ENCODE measurements around the gene TLX2.

TLX2 gene

DNA sequence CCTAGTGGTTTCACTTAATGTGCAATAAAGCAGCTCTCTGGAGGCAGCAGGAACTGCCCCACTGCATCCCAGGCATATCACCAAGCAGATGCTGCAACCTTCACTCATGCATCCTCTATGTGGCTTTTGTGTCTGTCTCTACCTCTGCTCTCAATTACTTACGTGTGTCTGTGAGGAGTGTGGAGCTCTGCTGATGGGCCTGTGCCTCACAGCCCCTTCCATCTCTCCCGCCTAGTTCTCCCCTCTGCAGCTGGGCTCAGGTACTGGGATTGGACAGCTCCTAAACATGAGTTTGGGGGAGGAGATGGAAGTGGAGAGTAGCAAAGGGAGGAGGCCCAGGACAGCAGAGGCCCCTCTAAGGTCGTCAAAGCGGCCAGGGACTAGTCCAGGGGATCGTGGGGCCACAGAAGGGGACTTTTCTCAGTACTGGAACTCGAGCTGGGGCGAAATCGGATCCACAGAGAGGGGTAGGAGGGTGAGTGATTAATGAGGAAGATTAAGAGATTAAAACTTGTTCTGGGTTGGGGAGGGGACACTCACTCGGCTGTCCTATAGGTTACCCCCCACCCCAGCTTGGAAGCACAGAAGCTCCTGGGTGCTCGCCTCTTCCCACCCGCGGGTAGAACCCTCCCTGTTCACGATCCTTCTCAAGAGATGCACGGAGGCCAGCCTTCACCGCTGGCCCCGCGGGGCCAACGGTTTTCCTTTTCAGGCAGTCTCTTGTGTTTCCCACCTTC is 12.7 kb upstream of the TLX2 start:
- no peak for DNase-seq (ENCODE audit: insufficient read length, low spot score)
- no peak for TF ChIP-seq POLR2A (IDR thresholded peaks at IDR 0.05; ENCODE audit: low read depth, low read length)
- no peak for FAIRE-seq

DNA sequence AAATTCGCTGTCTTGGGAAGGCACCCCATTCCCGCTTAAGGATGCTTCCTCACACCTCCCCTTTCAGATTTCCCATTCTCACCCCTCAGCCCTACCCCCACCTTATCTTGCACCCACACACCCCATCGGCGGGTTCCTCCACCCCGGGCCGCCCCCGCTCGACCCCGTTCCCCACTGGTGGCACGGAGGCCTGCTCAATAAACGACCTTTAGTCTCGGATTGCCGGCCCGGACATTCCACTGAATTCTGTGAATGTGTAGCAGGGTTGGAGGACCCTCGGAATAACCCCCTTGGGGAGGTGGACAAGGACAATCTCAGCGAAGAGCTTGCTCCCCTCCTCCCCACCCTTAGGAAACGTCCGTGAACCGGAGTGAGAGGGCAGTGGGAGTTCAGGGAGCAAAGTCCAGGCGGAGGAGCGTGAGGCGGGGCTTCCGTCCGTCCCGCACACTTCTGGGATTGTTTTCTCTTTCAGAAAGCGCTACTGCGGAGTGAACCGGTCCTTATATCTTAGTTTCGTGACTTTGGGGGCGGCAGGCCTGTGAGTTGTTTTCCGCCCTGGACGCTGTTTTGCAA is 12.0 kb upstream of the TLX2 start:
- no peak for FAIRE-seq
- DNase-seq (ENCODE audit: insufficient read length, low spot score): no peak
- no peak for TF ChIP-seq POLR2A (IDR thresholded peaks at IDR 0.05; ENCODE audit: low read depth, low read length)

DNA sequence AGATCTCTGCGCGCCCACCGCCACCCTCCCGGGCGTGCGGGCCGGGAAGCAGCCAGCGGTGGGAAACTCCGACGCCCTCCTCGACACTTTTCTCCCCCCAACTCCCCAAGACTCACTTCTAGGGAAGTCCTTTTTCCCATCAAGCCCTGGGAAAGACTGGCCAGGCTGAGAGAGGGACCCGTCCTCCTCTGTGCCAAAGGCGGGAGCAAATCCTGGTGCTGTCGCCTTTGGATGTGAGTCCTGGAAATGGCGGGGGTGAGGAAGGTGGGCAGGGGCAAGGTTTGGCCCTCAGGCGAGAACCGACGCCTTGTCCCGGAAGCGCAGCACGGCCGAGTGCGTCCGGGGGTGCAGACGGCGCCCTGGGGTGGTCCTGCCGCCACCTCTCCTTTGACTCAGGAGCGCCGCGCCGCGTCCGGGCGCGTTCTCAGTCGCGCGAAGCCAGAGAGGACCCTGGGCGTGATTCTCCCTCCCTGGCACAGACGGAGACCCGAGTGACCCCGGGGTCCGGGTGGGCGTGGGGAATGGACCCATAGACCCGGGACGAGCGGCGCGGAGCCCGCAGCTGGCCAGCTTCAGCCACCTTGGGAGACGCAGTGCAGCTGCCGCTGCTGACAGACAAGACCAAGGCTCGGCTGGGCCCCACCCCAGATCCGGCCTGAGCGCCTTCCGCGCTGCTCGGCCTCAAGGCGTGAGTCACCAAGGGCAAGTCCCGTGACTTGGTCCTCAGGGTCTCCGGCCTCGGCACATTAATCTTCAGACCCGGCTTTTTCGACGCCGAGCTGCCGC is 11.3 kb upstream of the TLX2 start:
- peak; percentile 40; the same call in 1 of the 2 replicates for TF ChIP-seq POLR2A (IDR thresholded peaks at IDR 0.05; ENCODE audit: low read depth, low read length)
- FAIRE-seq (no peak), DNase-seq (ENCODE audit: insufficient read length, low spot score) (no peak)

DNA sequence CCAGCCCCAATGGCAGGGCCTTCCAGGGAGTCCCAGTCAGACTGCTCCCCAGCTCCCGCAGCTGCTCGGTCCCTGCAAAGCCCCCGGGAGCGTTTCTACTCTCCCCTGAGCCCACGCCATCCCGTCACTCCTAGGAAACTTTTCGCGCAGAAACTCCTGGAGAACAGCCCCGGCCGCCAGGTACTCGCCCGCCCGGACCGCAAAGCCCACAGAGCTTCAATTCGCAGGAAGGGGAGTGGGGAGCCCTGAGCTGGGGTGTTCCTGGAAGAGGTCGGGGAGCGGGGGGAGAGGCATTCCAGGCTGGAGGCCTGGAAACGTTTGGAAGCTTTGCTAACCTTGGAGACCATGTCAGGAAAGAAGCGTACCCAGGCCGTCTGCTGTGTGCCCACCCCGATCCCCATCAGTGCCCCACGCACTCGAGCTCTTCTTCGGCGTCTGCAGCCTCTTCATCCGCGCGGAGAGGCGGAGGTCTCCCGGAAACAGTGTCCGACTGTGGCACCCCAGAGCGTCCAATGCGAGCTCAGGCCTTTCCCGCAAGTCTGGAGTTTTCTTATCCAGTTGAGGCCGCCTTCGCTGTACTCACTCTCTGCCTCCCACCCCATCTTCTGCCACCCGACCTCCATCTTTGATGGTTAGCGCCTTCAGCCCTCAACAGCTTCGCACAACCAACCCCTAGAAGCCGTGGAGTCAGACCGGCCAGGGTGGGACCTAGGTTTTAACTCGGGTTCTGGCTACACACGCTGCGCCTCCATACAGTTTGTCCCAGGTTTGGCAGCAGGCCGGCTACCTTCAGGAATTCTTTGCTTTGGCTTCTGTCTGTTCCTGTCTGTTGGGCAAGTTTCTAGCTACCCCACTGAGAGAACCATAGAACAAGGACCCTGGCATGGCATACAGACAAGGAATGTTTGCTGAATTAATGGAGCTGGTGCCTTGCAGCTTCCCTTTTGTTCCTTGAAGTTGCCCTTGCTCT is 10.5 kb upstream of the TLX2 start:
- FAIRE-seq: no peak
- TF ChIP-seq POLR2A (IDR thresholded peaks at IDR 0.05; ENCODE audit: low read depth, low read length): no peak
- DNase-seq (ENCODE audit: insufficient read length, low spot score): no peak

- no peak for FAIRE-seq
- no peak for TF ChIP-seq POLR2A (IDR thresholded peaks at IDR 0.05; ENCODE audit: low read depth, low read length)
- DNase-seq (ENCODE audit: insufficient read length, low spot score): no peak
Observed at GRCh38 chr2:74504591-74504990, 9.7 kb upstream of the TLX2 start.

GRCh38 chr2:74505448-74506246 is 8.6 kb upstream of the TLX2 start:
- FAIRE-seq: no peak
- no peak for TF ChIP-seq POLR2A (IDR thresholded peaks at IDR 0.05; ENCODE audit: low read depth, low read length)
- no peak for DNase-seq (ENCODE audit: insufficient read length, low spot score)

- peak; percentile 97 for DNase-seq (ENCODE audit: insufficient read length, low spot score)
- TF ChIP-seq POLR2A (IDR thresholded peaks at IDR 0.05; ENCODE audit: low read depth, low read length): peak; percentile 56
- peak; percentile 71 for FAIRE-seq
Observed at GRCh38 chr2:74507145-74507925, 6.9 kb upstream of the TLX2 start, which contains the start of gene PCGF1. Gene PCGF1, minus strand, starts transcription at chr2:74507695. Its CDS starts 27 bp downstream, at chr2:74507668.

DNA sequence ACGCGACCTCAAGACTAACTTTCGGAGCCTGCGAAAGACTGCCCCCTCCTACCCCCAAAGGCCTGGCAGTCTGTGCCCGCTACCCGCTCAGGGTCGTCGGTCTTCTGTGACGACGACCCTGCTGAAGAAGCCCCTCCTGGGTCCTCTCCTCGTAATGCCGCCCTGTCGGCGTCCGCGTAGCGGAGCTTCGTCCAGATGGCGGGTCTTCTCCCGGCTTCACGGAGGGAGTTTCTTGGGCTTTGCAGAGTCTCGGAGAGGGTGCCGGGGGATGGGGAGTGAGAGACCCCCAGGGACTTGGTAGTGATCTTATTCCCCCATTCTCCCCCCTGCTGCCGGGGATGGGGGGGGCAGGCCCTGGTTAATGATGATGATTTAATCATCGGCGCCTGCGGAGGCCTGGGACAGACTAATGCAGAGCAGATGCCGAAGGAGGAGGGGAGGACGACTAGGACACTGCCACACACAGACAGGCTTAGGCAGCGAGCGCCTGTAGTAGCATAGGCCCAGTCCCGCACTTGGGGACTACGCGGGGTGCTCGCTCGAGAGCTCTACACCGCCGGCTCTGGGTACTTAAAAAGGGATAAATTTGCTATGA is 6.2 kb upstream of the TLX2 start:
- DNase-seq (ENCODE audit: insufficient read length, low spot score) (no peak), FAIRE-seq (no peak)

GRCh38 chr2:74510272-74510671 is 4.0 kb upstream of the TLX2 start:
- TF ChIP-seq POLR2A (IDR thresholded peaks at IDR 0.05; ENCODE audit: low read depth, low read length): no peak
- DNase-seq (ENCODE audit: insufficient read length, low spot score) (no peak), FAIRE-seq (no peak)

More for the DNA sequence above, 6.2 kb upstream of the TLX2 start:
- TF ChIP-seq POLR2A (IDR thresholded peaks at IDR 0.05; ENCODE audit: low read depth, low read length): no peak

- FAIRE-seq: no peak
- DNase-seq (ENCODE audit: insufficient read length, low spot score): no peak
- TF ChIP-seq POLR2A (IDR thresholded peaks at IDR 0.05; ENCODE audit: low read depth, low read length): no peak
Observed at GRCh38 chr2:74511104-74511989, 2.9 kb upstream of the TLX2 start.

Measured in H54 (cell line).